ENCODE data around the gene PRKRIP1.

Gene PRKRIP1

GRCh38 chr7:102434039-102434486 is 37.9 kb downstream of the PRKRIP1 start:
- Histone ChIP-seq H3K4me1 (no peaks in the 10 kb centered on the region; the same call in 1 of the 2 replicates), H3K9me3 (no peaks in the 10 kb centered on the region), H3K27me3 (no peaks in the 10 kb centered on the region), H3K36me3 (peaks cover 3% of the 10 kb centered on the region; the same call in 1 of the 2 replicates), H3K4me3 (ENCODE audit: low read depth, low read length) (peak overlapping the region; percentile 85)
- no peak for DNase-seq
- TF ChIP-seq CTCF (IDR thresholded peaks at IDR 0.05; ENCODE audit: low read depth, low read length) = no peak

GRCh38 chr7:102436118-102436517 is 40.0 kb downstream of the PRKRIP1 start:
- no peaks in the 10 kb centered on the region for H3K27me3 ChIP-seq
- no peak for TF ChIP-seq CTCF (IDR thresholded peaks at IDR 0.05; ENCODE audit: low read depth, low read length)
- DNase-seq = no peak
- no peaks in the 10 kb centered on the region for H3K9me3 ChIP-seq
- peaks cover 7% of the 10 kb centered on the region; the same call in 1 of the 2 replicates for H3K36me3 ChIP-seq
- H3K4me1 ChIP-seq = peaks cover 13% of the 10 kb centered on the region
- no peak overlapping the region for H3K4me3 ChIP-seq (ENCODE audit: low read depth, low read length)

GRCh38 chr7:102439963-102440795 is 44.0 kb downstream of the PRKRIP1 start:
- peak; percentile 71 for DNase-seq
- peaks cover 15% of the 10 kb centered on the region for H3K4me1 ChIP-seq
- H3K36me3 ChIP-seq = peaks cover 13% of the 10 kb centered on the region
- TF ChIP-seq CTCF (IDR thresholded peaks at IDR 0.05; ENCODE audit: low read depth, low read length) = no peak
- H3K9me3 ChIP-seq = no peaks in the 10 kb centered on the region
- no peaks in the 10 kb centered on the region for H3K27me3 ChIP-seq
- H3K4me3 ChIP-seq (ENCODE audit: low read depth, low read length) = no peak overlapping the region

- Histone ChIP-seq H3K27me3 (no peaks in the 10 kb centered on the region), H3K4me3 (ENCODE audit: low read depth, low read length) (no peak overlapping the region), H3K9me3 (no peaks in the 10 kb centered on the region), H3K4me1 (peaks cover 11% of the 10 kb centered on the region), H3K36me3 (peaks cover 23% of the 10 kb centered on the region)
- no peak for DNase-seq
- TF ChIP-seq CTCF (IDR thresholded peaks at IDR 0.05; ENCODE audit: low read depth, low read length) = no peak
Measured at GRCh38 chr7:102444961-102445673, 49.0 kb downstream of the PRKRIP1 start.

- H3K36me3 ChIP-seq = peaks cover 23% of the 10 kb centered on the region
- no peaks in the 10 kb centered on the region for H3K9me3 ChIP-seq
- peaks cover 6% of the 10 kb centered on the region for H3K4me1 ChIP-seq
- H3K4me3 ChIP-seq (ENCODE audit: low read depth, low read length) = no peak overlapping the region
- TF ChIP-seq CTCF (IDR thresholded peaks at IDR 0.05; ENCODE audit: low read depth, low read length) = no peak
- no peak for DNase-seq
- H3K27me3 ChIP-seq = no peaks in the 10 kb centered on the region
Measured at GRCh38 chr7:102445674-102446071, 49.5 kb downstream of the PRKRIP1 start.
